ENCODE measurements around the gene TACC2.

TACC2 gene

GRCh38 chr10:122138831-122139625 is 150.1 kb downstream of the TACC2 start:
- Histone ChIP-seq H2AFZ (ENCODE audit: low read length) (no peak overlapping the region), H3K27ac (ENCODE audit: low read depth, low read length, poor library complexity, severe bottlenecking) (no peak overlapping the region)

DNA sequence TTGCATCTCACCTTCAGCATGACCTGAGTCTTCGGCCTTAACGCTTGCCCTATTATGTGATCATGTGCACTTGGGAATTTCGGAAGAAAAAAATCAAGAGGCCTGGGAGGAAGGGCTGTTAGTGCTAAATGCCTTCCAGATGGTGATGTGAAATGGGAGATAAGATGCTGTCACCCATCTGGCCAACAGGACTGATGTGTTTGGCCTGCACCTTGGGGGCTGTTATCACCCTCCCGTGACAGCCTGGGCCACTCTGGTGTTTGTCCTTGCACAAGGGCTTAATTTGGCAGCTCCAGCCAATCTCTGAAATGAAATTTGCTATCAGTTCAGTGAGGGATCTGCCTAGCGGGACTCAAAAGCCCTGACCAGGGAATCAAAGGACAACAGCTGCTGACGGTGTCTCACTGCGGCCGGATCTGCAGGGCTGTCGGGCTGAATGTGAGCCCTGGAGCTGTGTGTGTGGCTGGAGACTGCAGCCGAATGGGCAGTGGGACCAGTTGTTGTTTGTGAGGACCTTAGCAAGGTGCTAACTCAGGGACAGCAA is 150.7 kb downstream of the TACC2 start:
- Histone ChIP-seq H3K4me1 (ENCODE audit: insufficient read depth, low read length, severe bottlenecking) (no peaks in the 10 kb centered on the region), H3K27me3 (ENCODE audit: insufficient read depth, low read length) (no peaks in the 10 kb centered on the region), H3K9ac (ENCODE audit: low read length) (no peak overlapping the region), H3K9me2 (ENCODE audit: low read depth, low read length) (no peaks in the 10 kb centered on the region), H3K4me3 (ENCODE audit: low read depth, low read length, poor library complexity, severe bottlenecking) (no peak overlapping the region), H3F3A (ENCODE audit: insufficient read depth, low read length) (no peaks in the 10 kb centered on the region), H3K27ac (ENCODE audit: low read depth, low read length, poor library complexity, severe bottlenecking) (no peak overlapping the region), H3K36me3 (ENCODE audit: insufficient read depth, low read length) (no peaks in the 10 kb centered on the region), H3K4me2 (ENCODE audit: low read length) (no peak overlapping the region), H3K79me2 (ENCODE audit: insufficient read depth, low read length) (no peaks in the 10 kb centered on the region), H3K9me3 (ENCODE audit: low read length) (no peaks in the 10 kb centered on the region), H2AFZ (ENCODE audit: low read length) (no peak overlapping the region), H4K20me1 (ENCODE audit: insufficient read depth, low read length) (no peaks in the 10 kb centered on the region)
- TF ChIP-seq, protein P1, sequence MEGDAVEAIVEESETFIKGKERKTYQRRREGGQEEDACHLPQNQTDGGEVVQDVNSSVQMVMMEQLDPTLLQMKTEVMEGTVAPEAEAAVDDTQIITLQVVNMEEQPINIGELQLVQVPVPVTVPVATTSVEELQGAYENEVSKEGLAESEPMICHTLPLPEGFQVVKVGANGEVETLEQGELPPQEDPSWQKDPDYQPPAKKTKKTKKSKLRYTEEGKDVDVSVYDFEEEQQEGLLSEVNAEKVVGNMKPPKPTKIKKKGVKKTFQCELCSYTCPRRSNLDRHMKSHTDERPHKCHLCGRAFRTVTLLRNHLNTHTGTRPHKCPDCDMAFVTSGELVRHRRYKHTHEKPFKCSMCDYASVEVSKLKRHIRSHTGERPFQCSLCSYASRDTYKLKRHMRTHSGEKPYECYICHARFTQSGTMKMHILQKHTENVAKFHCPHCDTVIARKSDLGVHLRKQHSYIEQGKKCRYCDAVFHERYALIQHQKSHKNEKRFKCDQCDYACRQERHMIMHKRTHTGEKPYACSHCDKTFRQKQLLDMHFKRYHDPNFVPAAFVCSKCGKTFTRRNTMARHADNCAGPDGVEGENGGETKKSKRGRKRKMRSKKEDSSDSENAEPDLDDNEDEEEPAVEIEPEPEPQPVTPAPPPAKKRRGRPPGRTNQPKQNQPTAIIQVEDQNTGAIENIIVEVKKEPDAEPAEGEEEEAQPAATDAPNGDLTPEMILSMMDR (IDR thresholded peaks at IDR 0.05; ENCODE audit: low read length): no peak
- no peak for TF ChIP-seq EZH2 (IDR thresholded peaks at IDR 0.05; ENCODE audit: borderline replicate concordance, low read length)

More at GRCh38 chr10:122138831-122139625, 150.1 kb downstream of the TACC2 start:
- Histone ChIP-seq H3K4me3 (ENCODE audit: low read depth, low read length, poor library complexity, severe bottlenecking) (no peak overlapping the region), H3K27me3 (ENCODE audit: insufficient read depth, low read length) (no peaks in the 10 kb centered on the region), H3K9ac (ENCODE audit: low read length) (no peak overlapping the region), H3K79me2 (ENCODE audit: insufficient read depth, low read length) (no peaks in the 10 kb centered on the region), H3K36me3 (ENCODE audit: insufficient read depth, low read length) (no peaks in the 10 kb centered on the region), H3K9me3 (ENCODE audit: low read length) (no peaks in the 10 kb centered on the region), H3K9me2 (ENCODE audit: low read depth, low read length) (no peaks in the 10 kb centered on the region), H3K4me2 (ENCODE audit: low read length) (no peak overlapping the region), H3K4me1 (ENCODE audit: insufficient read depth, low read length, severe bottlenecking) (no peaks in the 10 kb centered on the region), H4K20me1 (ENCODE audit: insufficient read depth, low read length) (no peaks in the 10 kb centered on the region), H3F3A (ENCODE audit: insufficient read depth, low read length) (no peaks in the 10 kb centered on the region)
- no peak for TF ChIP-seq EZH2 (IDR thresholded peaks at IDR 0.05; ENCODE audit: borderline replicate concordance, low read length)
- TF ChIP-seq, protein P1 (IDR thresholded peaks at IDR 0.05; ENCODE audit: low read length): no peak

- no peaks in the 10 kb centered on the region for H3K9me2 ChIP-seq (ENCODE audit: low read depth, low read length)
- H3K4me3 ChIP-seq (ENCODE audit: low read depth, low read length, poor library complexity, severe bottlenecking): no peak overlapping the region
- no peak overlapping the region for H3K9ac ChIP-seq (ENCODE audit: low read length)
- H3K9me3 ChIP-seq (ENCODE audit: low read length): no peaks in the 10 kb centered on the region
- H3K4me2 ChIP-seq (ENCODE audit: low read length): no peak overlapping the region
- no peak overlapping the region for H3K27ac ChIP-seq (ENCODE audit: low read depth, low read length, poor library complexity, severe bottlenecking)
- no peaks in the 10 kb centered on the region for H3F3A ChIP-seq (ENCODE audit: insufficient read depth, low read length)
- H3K36me3 ChIP-seq (ENCODE audit: insufficient read depth, low read length): no peaks in the 10 kb centered on the region
- H3K4me1 ChIP-seq (ENCODE audit: insufficient read depth, low read length, severe bottlenecking): no peaks in the 10 kb centered on the region
- no peaks in the 10 kb centered on the region for H3K79me2 ChIP-seq (ENCODE audit: insufficient read depth, low read length)
- no peak for TF ChIP-seq EZH2 (IDR thresholded peaks at IDR 0.05; ENCODE audit: borderline replicate concordance, low read length)
- TF ChIP-seq, protein P1 (IDR thresholded peaks at IDR 0.05; ENCODE audit: low read length): no peak
- no peaks in the 10 kb centered on the region for H3K27me3 ChIP-seq (ENCODE audit: insufficient read depth, low read length)
- no peaks in the 10 kb centered on the region for H4K20me1 ChIP-seq (ENCODE audit: insufficient read depth, low read length)
- no peak overlapping the region for H2AFZ ChIP-seq (ENCODE audit: low read length)
These were observed 151.5 kb downstream of the TACC2 start for GRCh38 chr10:122140461-122140902.
